Astrocyte (in vitro differentiated cells and primary cell): ENCODE results near the gene GIT1. TPM values are rescaled to one million over a fixed set of nuclear protein-coding genes. Genes with fewer than 3 reads are reported as not detected.

Source experiments
- DNase-seq: peaks from one replicate; pipeline ENCODE4 v3.0.0-alpha.2; 2010; ENCODE audit warnings: low read depth
- FAIRE-seq: peaks from 2 replicates; lab custom pipeline; 2011; peaks lifted over from hg19 to GRCh38; lab: Jason Lieb, UNC
- H2AFZ ChIP-seq: 2 replicates; pipeline ENCODE4 v1.6.0; 2012; ENCODE audit warnings: low read depth, low read length, inconsistent platforms
- H3K27ac ChIP-seq: 2 replicates; pipeline ENCODE4 v1.5.1; 2011; ENCODE audit warnings: low read depth, low read length, inconsistent platforms
- H3K27me3 ChIP-seq: 2 replicates; pipeline ENCODE4 v1.6.0; 2011; ENCODE audit warnings: low read length, inconsistent platforms; ENCODE audit not compliant: insufficient read depth
- H3K36me3 ChIP-seq: 2 replicates; pipeline ENCODE4 v1.5.1; 2011; ENCODE audit warnings: low read length, inconsistent platforms; ENCODE audit not compliant: insufficient read depth
- H3K4me1 ChIP-seq: 2 replicates; pipeline ENCODE4 v1.5.1; 2011; ENCODE audit warnings: low read length, inconsistent platforms; ENCODE audit not compliant: insufficient read depth
- H3K4me2 ChIP-seq: 2 replicates; pipeline ENCODE4 v1.6.0; 2012; ENCODE audit warnings: low read length, inconsistent platforms
- H3K4me3 ChIP-seq: 2 replicates; pipeline ENCODE4 v1.5.1; 2011; ENCODE audit warnings: low read depth, mild to moderate bottlenecking, low read length, inconsistent platforms; ENCODE audit not compliant: insufficient read depth
- H3K79me2 ChIP-seq: 2 replicates; pipeline ENCODE4 v1.6.0; 2012; ENCODE audit warnings: mild to moderate bottlenecking, low read length, inconsistent platforms; ENCODE audit not compliant: insufficient read depth
- H3K9ac ChIP-seq: 2 replicates; pipeline ENCODE4 v1.6.0; 2012; ENCODE audit warnings: mild to moderate bottlenecking, low read length, inconsistent platforms
- H3K9me3 ChIP-seq: 2 replicates; pipeline ENCODE4 v1.5.1; 2012; ENCODE audit warnings: low read depth, mild to moderate bottlenecking, low read length, inconsistent platforms; ENCODE audit not compliant: insufficient read depth
- H4K20me1 ChIP-seq: 2 replicates; pipeline ENCODE4 v1.6.0; 2012; ENCODE audit warnings: low read length, inconsistent platforms; ENCODE audit not compliant: insufficient read depth
- H3K27ac Mint-ChIP-seq: one replicate; pipeline ENCODE4 v1.8.0; 2021; ENCODE audit warnings: mild to moderate bottlenecking, mixed read lengths; ENCODE audit not compliant: unreplicated experiment
- H3K27me3 Mint-ChIP-seq: one replicate; pipeline ENCODE4 v1.8.0; 2021; ENCODE audit warnings: low read depth, mixed read lengths; ENCODE audit not compliant: unreplicated experiment
- H3K36me3 Mint-ChIP-seq: one replicate; pipeline ENCODE4 v1.8.0; 2021; ENCODE audit warnings: low read depth, mixed read lengths; ENCODE audit not compliant: unreplicated experiment
- H3K4me1 Mint-ChIP-seq: one replicate; pipeline ENCODE4 v1.8.0; 2021; ENCODE audit warnings: low read depth, mixed read lengths; ENCODE audit not compliant: unreplicated experiment
- H3K4me3 Mint-ChIP-seq: one replicate; pipeline ENCODE4 v1.8.0; 2021; ENCODE audit warnings: mild to moderate bottlenecking, moderate library complexity, mixed read lengths; ENCODE audit not compliant: unreplicated experiment
- H3K9me3 Mint-ChIP-seq: one replicate; pipeline ENCODE4 v1.8.0; 2021; ENCODE audit warnings: mild to moderate bottlenecking, mixed read lengths; ENCODE audit not compliant: unreplicated experiment
- EZH2 ChIP-seq: IDR thresholded peaks from 2 replicates; pipeline ENCODE4 v1.6.1; 2012; ENCODE audit warnings: mild to moderate bottlenecking, low read length, inconsistent platforms; ENCODE audit not compliant: insufficient read depth
- total RNA-seq: library from RNA; stranded (reverse); gene quantifications from 2 replicates; pipeline ENCODE4 v1.2.1, GENCODE V29; 2021
- TF ChIP-seq, protein P1 (sequence below): IDR thresholded peaks from 2 replicates; pipeline ENCODE4 v1.5.1; 2011; ENCODE audit warnings: low read depth, mild to moderate bottlenecking, inconsistent platforms, low read length, moderate library complexity; ENCODE audit not compliant: insufficient read depth

Gene GIT1
- total RNA-seq, 1 donor from 2014 or later = 52.2 TPM

DNA sequence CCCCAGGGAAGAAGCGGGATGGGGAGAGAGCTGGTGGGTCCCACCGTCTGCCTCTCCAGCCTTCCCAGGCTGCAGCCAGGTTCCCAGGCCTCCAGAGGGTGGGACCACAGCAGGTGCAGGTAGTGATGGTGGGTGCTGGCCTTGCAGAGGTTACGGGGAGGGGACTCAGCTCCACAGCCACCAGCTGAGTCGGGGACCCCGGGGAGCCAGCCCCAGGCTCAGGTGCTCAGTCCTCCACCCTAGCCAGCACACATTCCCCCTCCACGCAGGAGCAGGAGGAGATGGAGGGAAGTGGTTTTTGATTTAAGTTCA is 15.9 kb downstream of the GIT1 start:
- Histone ChIP-seq H3K27ac (no peak overlapping the region), H3K4me2 (no peak overlapping the region), H3K9me3 (no peaks in the 10 kb centered on the region), H2AFZ (no peak overlapping the region), H3K4me3 (no peak overlapping the region), H4K20me1 (peaks cover 32% of the 10 kb centered on the region), H3K27me3 (no peaks in the 10 kb centered on the region), H3K9ac (no peak overlapping the region), H3K36me3 (no peaks in the 10 kb centered on the region), H3K4me1 (peaks cover 26% of the 10 kb centered on the region), H3K79me2 (no peaks in the 10 kb centered on the region)
- no peak overlapping the region for H3K4me3 Mint-ChIP-seq
- peaks cover 2% of the 10 kb centered on the region for H3K27me3 Mint-ChIP-seq
- H3K4me1 Mint-ChIP-seq = peaks cover 9% of the 10 kb centered on the region
- DNase-seq (no peak), FAIRE-seq (no peak)
- no peak for TF ChIP-seq EZH2
- TF ChIP-seq, protein P1, sequence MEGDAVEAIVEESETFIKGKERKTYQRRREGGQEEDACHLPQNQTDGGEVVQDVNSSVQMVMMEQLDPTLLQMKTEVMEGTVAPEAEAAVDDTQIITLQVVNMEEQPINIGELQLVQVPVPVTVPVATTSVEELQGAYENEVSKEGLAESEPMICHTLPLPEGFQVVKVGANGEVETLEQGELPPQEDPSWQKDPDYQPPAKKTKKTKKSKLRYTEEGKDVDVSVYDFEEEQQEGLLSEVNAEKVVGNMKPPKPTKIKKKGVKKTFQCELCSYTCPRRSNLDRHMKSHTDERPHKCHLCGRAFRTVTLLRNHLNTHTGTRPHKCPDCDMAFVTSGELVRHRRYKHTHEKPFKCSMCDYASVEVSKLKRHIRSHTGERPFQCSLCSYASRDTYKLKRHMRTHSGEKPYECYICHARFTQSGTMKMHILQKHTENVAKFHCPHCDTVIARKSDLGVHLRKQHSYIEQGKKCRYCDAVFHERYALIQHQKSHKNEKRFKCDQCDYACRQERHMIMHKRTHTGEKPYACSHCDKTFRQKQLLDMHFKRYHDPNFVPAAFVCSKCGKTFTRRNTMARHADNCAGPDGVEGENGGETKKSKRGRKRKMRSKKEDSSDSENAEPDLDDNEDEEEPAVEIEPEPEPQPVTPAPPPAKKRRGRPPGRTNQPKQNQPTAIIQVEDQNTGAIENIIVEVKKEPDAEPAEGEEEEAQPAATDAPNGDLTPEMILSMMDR = no peak
- no peak overlapping the region for H3K27ac Mint-ChIP-seq
- peaks cover 15% of the 10 kb centered on the region for H3K36me3 Mint-ChIP-seq
- H3K9me3 Mint-ChIP-seq = no peaks in the 10 kb centered on the region

DNA sequence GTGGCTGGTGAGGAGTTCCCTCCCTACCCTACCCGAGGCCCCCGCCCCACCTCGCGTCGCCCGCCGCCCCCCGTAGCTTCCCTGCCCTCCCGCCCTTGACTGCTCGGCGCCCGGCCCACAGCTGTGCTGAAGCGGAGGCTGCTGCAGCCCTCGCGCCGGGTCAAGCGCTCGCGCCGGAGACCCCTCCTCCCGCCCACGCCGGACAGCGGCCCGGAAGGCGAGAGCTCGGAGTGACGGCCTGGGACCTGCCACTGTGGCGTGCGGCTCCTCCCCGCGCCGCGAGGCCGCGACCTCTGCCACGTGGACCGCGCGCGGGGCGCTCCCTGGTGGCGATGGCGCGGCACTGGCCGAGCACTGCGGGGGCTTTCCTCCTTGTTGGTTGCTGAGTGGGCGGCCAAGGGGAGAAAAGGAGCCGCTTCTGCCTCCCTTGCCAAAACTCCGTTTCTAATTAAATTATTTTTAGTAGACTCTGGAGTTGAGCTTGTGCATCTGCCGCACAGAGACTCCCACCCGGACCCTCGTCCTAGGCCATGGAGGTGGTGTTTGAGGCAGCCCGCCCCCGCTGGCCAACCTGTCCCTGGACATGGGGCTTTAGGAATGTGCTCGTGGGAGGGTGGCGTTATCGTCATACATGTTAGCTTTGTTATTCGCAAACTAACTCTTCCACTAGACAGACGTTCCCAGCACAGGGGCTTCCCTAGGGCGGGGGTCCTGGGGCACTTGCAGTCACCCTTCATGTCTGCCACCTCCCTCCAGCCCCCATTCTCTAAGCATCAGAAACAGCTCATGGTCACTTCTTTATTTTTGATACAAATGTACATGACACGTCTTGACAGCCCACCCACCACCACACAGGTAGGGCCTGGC is 16.5 kb downstream of the GIT1 start:
- Histone ChIP-seq H2AFZ (no peak overlapping the region), H3K4me3 (no peak overlapping the region), H3K36me3 (no peaks in the 10 kb centered on the region), H3K27ac (no peak overlapping the region), H3K79me2 (no peaks in the 10 kb centered on the region), H3K4me2 (peak overlapping the region; percentile 64), H3K27me3 (no peaks in the 10 kb centered on the region), H4K20me1 (peaks cover 28% of the 10 kb centered on the region), H3K9ac (peak overlapping the region; percentile 46), H3K4me1 (peaks cover 26% of the 10 kb centered on the region), H3K9me3 (no peaks in the 10 kb centered on the region)
- no peak overlapping the region for H3K27ac Mint-ChIP-seq
- peaks cover 9% of the 10 kb centered on the region for H3K4me1 Mint-ChIP-seq
- peaks cover 14% of the 10 kb centered on the region for H3K36me3 Mint-ChIP-seq
- H3K4me3 Mint-ChIP-seq = no peak overlapping the region
- FAIRE-seq (no peak), DNase-seq (no peak)
- TF ChIP-seq, protein P1 = peak; percentile 35
- TF ChIP-seq EZH2 = no peak
- peaks cover 2% of the 10 kb centered on the region for H3K27me3 Mint-ChIP-seq
- H3K9me3 Mint-ChIP-seq = no peaks in the 10 kb centered on the region
